HFFc6 (cell line): ENCODE measurements around the gene FGD1. TPM values are rescaled to one million over a fixed set of nuclear protein-coding genes. Genes with fewer than 3 reads are reported as not detected.
"Not testable (repeated sequence)": the region's sequence is repeated elsewhere in the genome, so short reads cannot be mapped to it uniquely, and the experiment has no call there.

Experiments
- DNase-seq: peaks from one replicate; pipeline ENCODE4 v3.0.0-alpha.2; 2018
- H3K27ac Mint-ChIP-seq: 2 replicates; pipeline ENCODE4 v1.8.0; 2020; ENCODE audit warnings: mild to moderate bottlenecking, mixed read lengths
- H3K27me3 Mint-ChIP-seq: 2 replicates; pipeline ENCODE4 v1.8.0; 2021; ENCODE audit warnings: mild to moderate bottlenecking, moderate library complexity, mixed read lengths; ENCODE audit not compliant: insufficient read depth
- H3K36me3 Mint-ChIP-seq: 2 replicates; pipeline ENCODE4 v1.8.0; 2021; ENCODE audit warnings: low read depth, mixed read lengths
- H3K4me1 Mint-ChIP-seq: 2 replicates; pipeline ENCODE4 v1.8.0; 2020; ENCODE audit warnings: low read depth, mixed read lengths
- H3K4me3 Mint-ChIP-seq: 2 replicates; pipeline ENCODE4 v1.8.0; 2020; ENCODE audit warnings: mild to moderate bottlenecking, moderate library complexity, mixed read lengths
- H3K9me3 Mint-ChIP-seq: 2 replicates; pipeline ENCODE4 v1.8.0; 2020; ENCODE audit warnings: mild to moderate bottlenecking, mixed read lengths
- CTCF ChIP-seq: fragments of 200-600 bp; sonication (generic); IDR thresholded peaks from 2 replicates; pipeline ENCODE4 v1.5.0; 2021; ENCODE audit warnings: antibody characterized with exemption, mild to moderate bottlenecking
- long read RNA-seq: library from polyadenylated mRNA; unstranded; transcript quantifications from one replicate; pipeline ENCODE4 v2.0.0, GENCODE V29; 2019
- total RNA-seq, 6 experiments: library from RNA; stranded (reverse); fragmentation: NEBNext Ultra II Directional; extraction: Animal tissue kit (Norgen Biotek cat#: 25700); gene quantifications; 2 replicates in 1 of 6; 3 replicates in 5 of 6; pipeline ENCODE4 v1.2.3, GENCODE V29; 2021

Gene FGD1
- total RNA-seq: 10 to 100 TPM; 16.2 to 19.8 (median 17.9) TPM
- long read RNA-seq, partial matches to known transcripts: 3 of 8 reads
- long read RNA-seq, other reads (novel, unspliced or antisense): 5 of 8 reads

- peaks cover 61% of the 10 kb centered on the region for H3K4me1 Mint-ChIP-seq
- H3K27ac Mint-ChIP-seq: peak within 1 kb of the TSS; percentile 74
- no peak for TF ChIP-seq CTCF
- H3K9me3 Mint-ChIP-seq: no peaks in the 10 kb centered on the region
- H3K4me3 Mint-ChIP-seq: peak within 1 kb of the TSS; percentile 92
- H3K36me3 Mint-ChIP-seq: peaks cover under 1% of the 10 kb centered on the region; the same call in 1 of the 2 replicates
- no peaks in the 10 kb centered on the region for H3K27me3 Mint-ChIP-seq
- peak; percentile 10 for DNase-seq
Observed at GRCh38 chrX:54495814-54496516, at the start of gene FGD1. Gene FGD1 (minus strand): TSS chrX:54496234. CDS start chrX:54495432, 802 bp downstream.

GRCh38 chrX:54542239-54542638 is 46.2 kb upstream of the FGD1 start:
- not testable (repeated sequence) for H3K9me3 Mint-ChIP-seq
- peaks cover 18% of the 10 kb centered on the region for H3K36me3 Mint-ChIP-seq

GRCh38 chrX:54540289-54540688 is 44.3 kb upstream of the FGD1 start:
- Mint-ChIP-seq H3K27ac (peak overlapping the region; percentile 87), H3K36me3 (peaks cover 18% of the 10 kb centered on the region), H3K27me3 (no peaks in the 10 kb centered on the region), H3K9me3 (no peaks in the 10 kb centered on the region), H3K4me1 (peaks cover 10% of the 10 kb centered on the region), H3K4me3 (no peak overlapping the region)
- TF ChIP-seq CTCF: peak; percentile 49
- peak; percentile 69 for DNase-seq

More at GRCh38 chrX:54542239-54542638, 46.2 kb upstream of the FGD1 start:
- not testable (repeated sequence) for DNase-seq, H3K27me3 Mint-ChIP-seq, H3K27ac Mint-ChIP-seq, H3K4me3 Mint-ChIP-seq, H3K4me1 Mint-ChIP-seq

DNA sequence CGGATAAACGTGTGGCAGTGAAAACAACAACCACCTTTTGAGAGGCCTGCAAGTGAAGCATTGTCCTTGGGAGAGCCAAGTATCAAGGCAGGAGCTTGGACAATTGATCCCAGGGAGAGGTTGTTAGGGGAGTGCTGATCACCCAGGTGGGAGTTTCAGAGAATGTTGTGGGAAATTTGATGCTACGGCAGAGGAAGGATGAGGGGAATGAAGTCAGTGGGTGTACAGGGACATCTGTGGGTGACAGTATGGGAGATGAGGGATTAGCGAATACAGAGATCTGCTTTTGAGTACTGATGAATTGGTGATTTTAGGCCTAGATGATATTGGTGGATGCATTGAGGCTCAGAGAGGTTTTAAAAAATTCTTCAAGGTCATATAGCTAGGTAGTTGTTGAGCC is 38.2 kb upstream of the FGD1 start:
- no peak for TF ChIP-seq CTCF
- no peaks in the 10 kb centered on the region for H3K9me3 Mint-ChIP-seq

GRCh38 chrX:54530357-54530900 is 34.4 kb upstream of the FGD1 start:
- Mint-ChIP-seq H3K4me3 (peak overlapping the region; percentile 95), H3K9me3 (no peaks in the 10 kb centered on the region), H3K27me3 (no peaks in the 10 kb centered on the region; the same call in 1 of the 2 replicates), H3K27ac (peak overlapping the region; percentile 81), H3K36me3 (no peaks in the 10 kb centered on the region), H3K4me1 (peaks cover 40% of the 10 kb centered on the region)
- DNase-seq: no peak
- no peak for TF ChIP-seq CTCF

More for the DNA sequence above, 38.2 kb upstream of the FGD1 start:
- no peaks in the 10 kb centered on the region; the same call in 1 of the 2 replicates for H3K27me3 Mint-ChIP-seq
- no peaks in the 10 kb centered on the region for H3K36me3 Mint-ChIP-seq
- no peak overlapping the region for H3K27ac Mint-ChIP-seq
- no peak for DNase-seq
- no peak overlapping the region for H3K4me3 Mint-ChIP-seq
- peaks cover 28% of the 10 kb centered on the region for H3K4me1 Mint-ChIP-seq
